NCI-H2171 (cell line): ENCODE measurements around the gene SLC39A5.
"Not testable (repeated sequence)": the region's sequence is repeated elsewhere in the genome, so short reads cannot be mapped to it uniquely, and the experiment has no call there.

Experiments
- DNase-seq: peaks from one replicate; lab custom pipeline; 2025; lab: John Stamatoyannopoulos, UW

Gene SLC39A5

DNA sequence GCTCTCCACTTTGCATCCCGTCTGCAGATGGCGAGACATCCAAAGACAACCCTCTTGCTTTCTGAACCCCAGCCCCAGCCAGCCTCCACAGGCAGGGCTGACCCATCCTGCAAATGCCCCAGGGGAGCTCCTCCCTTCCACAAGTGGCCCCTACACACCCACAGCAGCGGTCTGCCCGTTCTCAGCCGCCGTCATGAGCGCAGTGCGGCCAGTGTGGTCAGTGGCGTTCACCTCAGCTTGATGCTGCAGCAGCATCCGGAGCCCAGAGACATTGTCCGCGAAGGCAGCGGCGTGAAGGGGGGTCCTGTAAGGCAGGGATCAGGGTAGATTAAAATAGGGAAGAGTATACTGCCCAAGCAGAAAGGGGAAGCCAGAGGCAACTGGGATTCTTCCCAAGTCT, 14.6 kb downstream of the SLC39A5 start:
- DNase-seq = no peak

DNA sequence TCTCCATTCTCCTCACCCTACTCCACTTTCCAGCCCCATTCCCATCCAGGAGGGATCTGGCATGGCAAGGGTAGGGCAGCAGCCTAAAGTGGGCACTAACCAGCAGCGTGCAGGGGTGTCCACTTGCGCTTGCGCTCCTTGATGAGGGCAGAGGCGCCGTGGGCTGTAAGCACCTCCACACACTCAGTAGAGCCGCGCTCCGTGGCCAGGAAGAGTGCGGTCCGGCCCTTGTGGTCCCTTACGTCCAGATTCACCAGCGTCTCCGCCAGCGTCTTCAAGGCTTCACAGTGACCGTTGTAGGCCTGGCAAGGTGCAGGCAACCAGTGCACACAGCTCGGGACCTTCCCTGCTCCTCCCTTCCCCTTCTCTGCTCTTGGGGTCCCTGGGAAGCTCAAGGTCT, 18.1 kb downstream of the SLC39A5 start:
- no peak for DNase-seq

DNA sequence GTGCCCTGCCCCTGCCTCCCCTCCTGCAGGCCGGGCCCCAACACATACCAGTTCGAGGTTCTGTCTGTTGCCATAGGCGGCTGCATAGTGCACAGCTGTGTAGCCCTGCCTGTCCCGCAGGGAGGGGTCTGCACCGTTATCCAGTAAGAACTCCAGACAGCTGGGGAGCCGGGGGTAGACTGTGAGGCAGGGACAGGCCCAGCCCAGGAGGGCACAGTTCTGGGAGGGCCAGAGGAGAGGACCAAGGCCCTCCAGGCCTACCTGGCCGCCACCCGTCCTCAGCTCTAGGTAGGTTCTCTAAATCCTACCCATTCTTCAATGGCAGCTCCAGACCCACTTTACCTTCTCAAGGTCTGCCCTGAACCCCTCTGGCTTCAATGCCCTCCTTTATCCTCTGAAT, 18.9 kb downstream of the SLC39A5 start:
- no peak for DNase-seq

DNA sequence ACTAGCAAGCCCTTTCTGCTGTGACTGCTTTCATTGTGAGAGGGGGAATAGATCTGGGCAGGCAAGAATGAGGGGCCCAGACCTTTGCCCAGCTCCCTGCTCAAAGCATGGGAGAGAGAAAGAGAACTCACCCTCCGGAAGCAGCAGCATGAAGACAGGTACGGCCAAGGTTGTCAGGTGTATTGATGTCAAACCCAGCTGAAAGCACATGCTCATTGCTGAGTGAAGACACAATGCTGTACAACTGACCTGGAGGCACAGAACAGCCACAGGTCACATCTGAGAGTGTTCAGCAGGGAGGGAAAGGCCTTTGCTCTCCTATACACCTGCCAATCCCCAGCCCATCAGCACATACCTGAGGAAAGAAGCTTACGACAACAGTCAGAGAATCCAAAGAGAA, 22.8 kb downstream of the SLC39A5 start:
- no peak for DNase-seq

DNA sequence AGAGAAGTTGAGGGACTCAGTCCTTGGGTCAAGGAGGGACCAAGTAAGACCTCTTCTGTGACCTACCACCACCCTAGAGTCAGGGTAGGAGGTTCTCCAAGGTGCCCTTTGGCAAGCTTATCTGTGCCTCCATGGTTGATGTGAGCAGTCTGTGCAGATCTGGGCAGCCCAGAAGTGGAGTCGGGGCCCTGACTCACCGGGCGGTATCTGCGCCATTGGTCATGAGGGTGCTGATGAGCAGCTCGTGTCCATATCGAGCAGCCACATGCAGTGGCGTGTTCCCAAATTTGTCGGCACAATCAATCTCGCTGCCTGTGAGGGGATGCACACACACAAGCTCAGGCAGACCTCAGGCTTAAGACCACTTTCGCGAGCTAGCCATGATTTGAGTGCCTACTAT, 23.2 kb downstream of the SLC39A5 start:
- DNase-seq = no peak

DNA sequence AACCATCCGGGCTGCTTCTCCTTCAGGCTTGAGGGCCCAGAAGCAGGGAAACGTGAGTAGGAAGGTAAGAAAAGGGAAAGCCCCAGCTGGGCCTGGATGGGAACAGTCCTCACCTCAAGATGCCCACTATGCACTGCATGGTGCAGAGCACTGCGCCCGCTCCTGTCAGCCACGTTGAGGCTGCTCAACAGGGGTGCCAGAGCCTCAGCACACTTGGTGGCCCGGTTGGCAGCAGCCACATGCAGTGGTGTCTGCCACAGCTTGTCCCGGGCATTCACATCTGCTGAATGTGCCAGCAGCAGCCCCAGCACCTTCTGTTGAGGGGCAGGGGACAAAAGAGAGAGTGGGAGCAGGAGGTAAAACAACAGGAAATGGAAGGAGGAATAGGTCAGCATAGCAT, 25.8 kb downstream of the SLC39A5 start:
- no peak for DNase-seq

DNA sequence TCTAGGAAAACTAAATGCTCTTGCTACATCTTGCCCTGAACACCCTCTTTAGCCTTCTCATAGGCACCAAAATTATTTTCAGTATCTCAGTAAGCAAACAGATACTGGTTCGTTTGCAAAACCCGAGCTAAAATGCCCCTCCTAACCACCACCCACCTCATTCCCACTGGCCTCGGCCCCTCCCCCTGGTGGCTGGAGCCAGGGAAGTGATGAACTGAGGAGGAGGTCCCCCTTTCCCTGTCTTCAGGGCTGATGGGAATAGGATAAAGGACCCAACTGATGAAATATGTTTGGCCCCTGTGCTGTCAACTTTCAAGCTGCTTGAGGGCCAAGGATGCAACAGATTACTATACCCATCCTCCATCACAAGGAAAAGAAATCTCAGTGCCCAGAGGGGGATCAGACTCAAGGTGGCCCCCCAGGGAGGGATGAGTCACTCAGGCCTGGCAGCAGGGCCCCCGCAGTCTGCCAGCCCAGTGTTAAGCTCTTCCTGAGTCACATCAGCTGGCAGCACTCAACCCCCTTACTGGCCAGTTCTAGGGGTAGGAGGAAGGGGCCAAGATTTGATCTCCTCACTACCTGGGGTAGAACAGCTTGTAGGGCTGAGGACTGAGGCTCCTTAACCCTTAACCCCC, 26.6 kb downstream of the SLC39A5 start:
- DNase-seq = no peak

DNA sequence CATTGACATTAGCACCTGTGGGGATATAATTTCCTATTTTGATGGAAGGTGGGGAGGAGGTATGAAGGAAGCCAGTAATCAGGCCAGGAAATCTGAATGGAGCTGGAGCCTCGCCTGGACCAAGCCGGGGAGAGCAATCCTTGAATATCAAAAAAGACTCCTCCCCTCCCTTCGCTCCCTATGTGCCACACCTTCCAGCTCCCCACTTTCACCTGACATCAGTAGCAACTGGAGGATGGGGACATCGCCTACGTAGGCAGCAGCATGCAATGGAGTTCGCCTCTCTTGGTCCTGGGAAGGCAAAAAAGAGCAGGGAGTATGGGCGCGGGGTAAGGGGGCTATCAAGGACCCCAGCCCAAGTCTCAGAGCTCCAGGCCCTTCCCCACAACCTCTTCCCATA, 27.2 kb downstream of the SLC39A5 start:
- DNase-seq = no peak

DNA sequence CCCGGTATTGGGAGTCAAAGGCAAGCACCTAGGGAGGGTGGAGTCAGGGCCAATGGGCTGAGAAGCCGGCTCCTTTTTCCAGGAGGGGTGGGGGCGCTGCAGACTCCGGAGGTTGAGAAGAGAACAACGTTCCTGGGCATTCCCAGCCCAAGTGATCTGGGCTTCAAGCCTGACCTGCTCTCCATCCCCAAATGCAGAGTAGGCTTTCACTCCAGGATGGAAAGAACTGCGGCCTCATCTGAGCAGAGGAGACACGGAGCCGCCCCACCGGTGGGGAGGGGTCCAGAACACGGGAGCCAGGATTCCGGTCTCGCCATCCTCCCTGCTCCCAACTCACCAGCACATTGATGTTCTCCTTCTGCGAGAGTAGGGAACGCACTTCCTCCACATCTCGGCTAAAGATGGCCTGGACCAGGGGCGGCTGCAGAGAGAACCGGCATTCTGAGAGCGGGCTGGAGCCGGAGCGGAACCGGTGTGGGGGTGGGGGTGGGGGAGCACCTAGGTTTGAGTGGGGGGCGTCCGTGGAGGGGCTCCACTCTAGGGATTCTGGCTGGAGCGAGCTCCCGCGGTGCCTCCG, 27.7 kb downstream of the SLC39A5 start:
- peak; percentile 22 for DNase-seq

DNA sequence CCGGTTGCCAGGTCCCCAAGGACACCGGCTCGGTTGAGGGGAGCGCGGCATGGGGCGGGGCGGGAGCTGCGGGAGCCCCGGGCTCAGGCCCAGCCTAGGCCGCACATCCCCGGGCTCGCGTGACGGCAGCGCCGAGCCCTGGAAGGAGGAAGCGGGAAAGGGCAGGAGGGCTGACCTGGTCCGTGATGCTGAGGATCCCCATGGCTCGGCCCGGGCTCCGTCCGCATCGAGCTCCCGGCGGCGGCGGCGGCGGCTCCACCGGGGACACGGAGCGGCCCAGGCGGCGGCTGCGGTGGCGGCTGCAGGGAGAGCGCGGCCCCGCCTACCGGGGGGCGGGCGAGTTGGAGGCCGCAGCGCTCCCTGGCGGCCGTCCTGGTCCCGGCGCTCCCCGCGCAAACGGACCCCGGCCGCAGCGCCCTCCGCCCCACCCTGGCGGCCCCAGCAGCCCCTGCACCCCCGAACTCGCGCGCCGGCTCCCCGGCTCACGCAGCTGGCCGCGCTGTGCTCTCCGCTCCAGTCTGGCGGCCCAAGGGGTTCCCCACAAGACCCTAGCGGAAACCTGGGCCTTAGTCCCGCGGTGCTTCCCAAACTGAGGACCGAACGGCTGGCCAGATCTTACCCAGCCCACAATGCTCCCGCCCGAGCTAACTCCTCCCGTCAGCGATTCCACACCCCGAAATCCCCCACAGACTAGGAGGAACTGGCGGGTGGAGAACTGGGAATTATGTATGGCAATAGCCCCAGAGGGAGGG, 28.4 kb downstream of the SLC39A5 start, which contains the start of gene ANKRD52:
Gene ANKRD52, minus strand, starts transcription at position 317 of the 752 bp plus-strand sequence. Its CDS starts 115 bp downstream, at position 202.
- DNase-seq = peak; percentile 74

DNA sequence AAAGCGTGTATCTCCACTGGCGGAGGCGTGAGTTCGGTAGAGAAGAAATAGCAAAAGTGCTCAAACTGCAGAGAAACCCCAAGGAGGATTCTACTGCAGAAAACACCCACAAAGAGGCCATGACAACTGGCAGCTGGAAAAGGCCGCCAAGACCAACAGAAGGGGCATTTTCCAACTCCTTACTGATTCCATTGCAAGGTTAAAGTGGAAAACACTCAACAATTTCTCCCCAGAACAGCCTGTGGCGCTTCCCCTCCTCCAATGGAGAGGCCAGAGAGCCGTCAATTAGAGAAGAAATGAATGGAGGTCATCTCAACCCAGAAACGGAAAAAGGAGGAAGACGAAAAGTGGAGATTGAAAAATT, 29.0 kb downstream of the SLC39A5 start:
- DNase-seq = no peak

DNA sequence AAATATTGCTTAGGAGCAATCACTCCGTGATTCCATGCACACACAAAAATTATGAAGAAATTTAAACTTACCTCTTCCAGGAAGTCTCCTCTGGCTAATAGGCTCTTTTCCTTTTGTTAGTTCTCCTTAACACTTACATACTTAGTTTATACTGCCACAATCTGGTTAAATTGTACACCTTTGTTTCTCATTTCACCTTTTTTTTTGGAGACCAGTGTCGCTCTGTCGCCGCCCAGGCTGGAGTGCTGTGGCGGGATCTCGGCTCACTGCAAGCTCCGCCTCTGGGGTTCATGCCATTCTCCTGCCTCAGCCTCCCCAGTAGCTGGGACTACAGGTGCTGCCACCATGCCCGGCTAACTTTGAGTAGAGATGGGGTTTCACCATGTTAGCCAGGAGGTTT, 30.5 kb downstream of the SLC39A5 start:
- DNase-seq = no peak

DNA sequence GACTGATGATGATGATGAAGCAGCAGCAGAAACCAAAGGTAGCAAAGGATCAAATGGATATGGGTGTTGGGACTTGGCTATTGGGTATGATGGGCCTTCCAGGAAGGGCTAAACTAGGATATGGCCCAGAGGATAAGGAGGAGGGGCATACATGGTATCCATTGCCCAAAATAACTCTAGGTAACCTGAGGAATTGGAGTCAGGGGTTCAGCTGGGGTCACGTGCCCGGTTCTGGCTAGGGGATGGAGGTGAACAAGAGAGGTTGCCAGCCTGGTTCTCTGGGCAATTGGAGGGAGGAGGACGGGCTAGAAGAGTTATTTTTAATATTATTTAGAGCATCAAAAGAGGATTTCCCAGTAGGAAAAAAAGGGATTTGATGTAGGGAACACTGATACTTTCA, 31.1 kb downstream of the SLC39A5 start:
- DNase-seq = no peak

DNA sequence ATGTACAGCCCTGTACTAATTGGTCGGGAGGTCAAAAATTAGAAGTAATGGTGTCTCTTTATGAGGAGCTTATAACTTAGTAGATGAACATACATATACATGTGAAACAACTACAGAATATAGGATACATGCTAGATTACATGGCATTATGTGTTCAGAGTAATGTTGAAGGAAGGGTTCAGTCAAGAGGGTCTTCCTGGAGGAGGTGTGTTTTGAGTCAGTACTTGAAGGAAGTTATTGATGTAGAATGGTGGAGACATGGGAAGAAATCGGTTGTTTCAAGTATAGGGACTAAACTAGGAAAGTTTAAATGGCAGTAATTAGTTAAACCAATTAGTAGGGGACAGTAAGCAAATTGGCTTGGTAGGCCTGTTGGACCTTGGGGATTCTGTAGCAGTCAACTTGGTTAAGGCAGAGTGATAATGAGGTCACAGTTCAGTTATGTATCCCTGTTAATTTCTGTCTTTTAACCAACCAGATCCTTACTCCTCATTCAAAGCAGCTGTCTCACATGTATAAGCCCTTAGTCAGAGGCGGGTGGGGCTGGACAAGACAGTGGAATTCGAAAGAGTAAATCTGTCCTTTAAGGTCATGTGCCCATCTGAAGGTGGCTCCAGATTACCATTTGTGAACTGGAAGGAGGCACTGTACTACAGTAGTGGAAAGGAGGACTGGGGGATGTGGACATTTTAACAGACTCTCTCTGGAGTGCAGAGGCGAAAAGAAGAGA, 31.8 kb downstream of the SLC39A5 start:
- no peak for DNase-seq

DNA sequence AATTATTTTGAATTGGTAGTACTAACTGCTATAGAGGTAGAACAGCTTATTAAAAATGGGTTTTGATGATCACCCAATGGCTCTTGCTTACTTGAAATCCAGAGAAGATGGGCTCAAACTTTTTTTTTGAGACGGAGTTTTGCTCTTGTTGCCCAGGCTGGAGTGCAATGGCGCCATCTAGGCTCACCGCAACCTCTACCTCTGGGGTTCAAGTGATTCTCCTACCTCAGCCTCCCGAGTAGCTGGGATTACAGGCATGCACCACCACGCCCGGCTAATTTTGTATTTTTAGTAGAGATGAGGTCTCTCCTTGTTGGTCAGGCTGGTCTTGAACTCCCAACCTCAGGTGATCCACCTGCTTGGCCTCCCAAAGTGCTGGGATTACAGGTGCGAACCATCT, 33.1 kb downstream of the SLC39A5 start:
- not testable (repeated sequence) for DNase-seq

DNA sequence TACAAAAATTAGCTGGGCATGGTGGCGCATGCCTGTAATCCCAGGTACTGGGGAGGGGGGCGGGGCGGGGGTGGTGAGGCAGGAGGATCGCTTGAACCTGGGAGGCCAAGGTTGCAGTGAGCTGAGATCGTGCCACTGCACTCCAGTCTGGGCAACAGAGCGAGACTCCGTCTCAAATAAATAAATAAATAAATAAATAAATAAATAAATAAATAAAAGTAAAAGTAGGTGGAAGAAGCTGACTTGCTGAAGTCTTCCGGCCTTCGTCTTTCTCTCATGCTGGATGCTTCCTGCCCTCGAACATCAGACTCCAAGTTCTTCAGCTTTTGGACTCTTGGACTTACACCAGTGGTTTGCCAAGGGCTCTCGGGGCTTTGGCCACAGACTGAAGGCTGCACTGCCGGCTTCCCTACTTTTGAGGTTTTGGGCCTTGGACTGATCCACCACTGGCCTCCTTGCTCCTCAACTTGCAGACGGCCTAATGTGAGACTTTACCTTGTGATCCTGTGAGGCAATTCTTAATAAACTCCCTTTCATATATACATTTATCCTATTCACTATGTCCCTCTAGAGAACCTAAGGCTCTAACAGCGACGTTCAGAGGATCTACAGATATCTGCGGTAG, 36.3 kb downstream of the SLC39A5 start:
- DNase-seq = not testable (repeated sequence)

DNA sequence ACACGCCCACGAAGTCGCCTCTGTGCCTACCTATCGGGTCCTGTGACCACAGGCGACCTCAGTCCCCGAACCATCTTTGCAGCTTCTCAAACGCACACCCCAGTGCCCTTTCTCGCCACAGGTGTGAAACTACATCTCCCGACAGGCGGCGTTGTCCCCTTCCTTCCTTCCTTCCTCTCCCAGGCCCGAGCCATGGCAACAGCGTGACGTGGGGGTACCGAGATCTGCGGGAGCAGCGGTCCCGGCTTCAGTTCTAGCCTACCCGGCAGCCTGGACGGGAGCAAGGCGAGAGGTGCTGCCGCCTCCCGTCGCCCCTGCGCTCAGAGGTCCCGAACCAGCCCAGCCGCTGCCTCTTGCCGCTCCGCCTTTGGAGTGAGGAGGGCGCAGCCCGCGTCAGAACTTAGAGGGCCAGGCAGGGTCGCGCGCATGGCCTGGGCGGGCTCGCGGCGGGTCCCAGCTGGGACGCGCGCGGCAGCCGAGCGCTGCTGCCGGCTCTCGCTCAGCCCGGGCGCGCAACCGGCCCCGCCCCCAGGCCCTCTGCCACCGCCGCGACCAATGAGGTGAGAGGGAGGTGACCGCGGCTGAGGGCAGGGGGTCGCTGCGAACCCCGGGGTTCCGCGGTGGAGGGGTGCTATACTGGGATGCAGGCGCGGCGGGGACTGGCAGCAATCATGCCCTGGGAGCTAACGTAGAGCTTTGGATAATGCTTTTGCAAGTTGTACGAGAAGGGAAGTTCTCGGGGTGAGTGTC, 37.0 kb downstream of the SLC39A5 start, which contains the start of gene COQ10A:
Gene COQ10A, plus strand, starts transcription at position 250 of the 750 bp plus-strand sequence. Its CDS starts 177 bp downstream, at position 427.
- DNase-seq = peak; percentile 82

DNA sequence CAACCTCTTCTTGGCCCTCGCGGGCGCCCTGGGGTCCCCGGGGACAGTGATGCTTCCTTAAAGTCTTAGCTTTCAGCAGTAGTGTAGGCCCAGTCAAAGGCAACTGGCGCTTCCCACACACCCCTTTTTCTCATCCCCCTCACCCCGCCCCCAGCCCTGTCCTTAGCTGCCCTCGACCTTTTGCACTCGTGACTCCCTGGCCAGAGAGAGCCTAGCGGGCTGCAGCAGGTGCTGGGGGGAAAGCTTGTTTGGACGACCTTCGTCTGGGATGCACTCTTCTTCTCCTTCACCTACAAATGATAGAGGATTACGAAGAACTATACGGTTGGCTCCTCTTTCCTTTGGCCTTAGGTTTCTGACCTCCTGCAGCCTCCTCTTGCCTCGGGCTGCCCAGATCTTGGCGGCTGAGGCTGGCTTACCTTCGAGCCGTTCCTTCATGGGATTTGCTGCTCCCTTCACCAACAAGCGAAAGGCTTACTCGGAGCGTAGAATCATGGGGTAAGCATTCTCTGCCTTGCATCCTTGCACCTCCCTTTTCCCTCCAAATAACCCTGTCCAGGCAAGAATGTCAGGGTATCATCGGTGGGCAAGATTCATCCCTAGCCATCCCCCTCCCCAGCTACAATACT, 37.7 kb downstream of the SLC39A5 start:
- no peak for DNase-seq

DNA sequence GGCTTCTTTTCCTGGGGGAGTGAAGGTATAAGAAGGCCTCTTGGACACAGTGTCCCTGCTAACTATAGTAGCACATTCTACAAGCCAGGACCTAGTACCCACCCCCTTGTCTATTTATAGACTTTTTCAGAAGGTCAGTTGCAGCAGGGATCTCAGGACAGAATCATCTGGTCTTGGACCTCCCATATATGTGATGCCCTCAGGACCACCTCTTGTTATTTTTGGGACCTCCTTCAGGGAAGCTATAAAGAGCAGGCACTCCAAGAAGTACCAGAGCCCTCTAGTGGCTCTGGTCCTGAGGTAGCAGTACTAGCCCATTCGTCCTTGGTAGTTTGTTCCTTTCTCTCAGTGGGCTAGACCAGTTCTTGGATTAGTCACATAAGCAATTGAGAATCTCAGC, 41.2 kb downstream of the SLC39A5 start:
- no peak for DNase-seq

DNA sequence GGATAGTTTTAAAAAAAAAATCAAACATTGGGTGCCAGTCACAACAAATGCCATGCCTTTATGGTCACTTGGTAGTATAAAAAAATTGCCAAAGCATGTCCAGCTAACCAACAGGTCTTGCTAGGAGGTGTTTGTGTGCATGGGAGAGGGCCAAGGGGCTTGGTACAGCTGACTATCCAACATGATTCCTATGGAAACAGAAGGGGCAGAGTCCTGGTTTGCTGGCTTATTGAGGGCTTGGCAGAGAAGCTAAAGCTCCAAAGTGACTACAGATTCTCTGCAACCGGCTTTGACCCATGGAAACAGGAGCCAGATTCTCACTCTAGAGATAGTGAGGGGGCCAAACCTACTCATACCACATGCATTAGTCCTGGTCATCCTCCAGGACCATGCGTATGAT, 42.6 kb downstream of the SLC39A5 start:
- not testable (repeated sequence) for DNase-seq

DNA sequence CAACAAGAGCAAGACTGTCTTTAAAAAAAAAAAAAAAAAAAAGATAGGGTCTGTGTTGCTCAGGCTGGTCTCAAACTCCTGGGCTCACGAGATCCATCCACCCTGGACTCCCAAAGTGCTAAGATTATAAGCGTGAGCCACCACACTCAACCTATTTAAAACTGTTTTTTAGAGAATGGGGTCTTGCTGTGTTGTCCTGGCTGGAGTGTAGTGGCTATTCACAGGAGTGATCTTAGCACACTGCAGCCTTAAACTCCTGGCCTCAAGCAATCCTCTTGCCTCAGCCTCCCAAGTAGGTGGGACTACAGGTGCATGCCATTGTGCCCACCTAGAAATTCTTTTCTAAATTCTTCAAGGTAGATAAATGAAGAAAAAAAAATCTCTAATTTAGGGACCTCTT, 44.4 kb downstream of the SLC39A5 start:
- no peak for DNase-seq
